Kidney capillary endothelial cell (primary cell): ENCODE measurements around the gene PHOX2A.
A peak's percentile ranks its signal among the peaks of the same experiment; 100 is the strongest.

Experiments
- DNase-seq: peaks from one replicate; pipeline ENCODE4 v3.0.0-alpha.2; 2018; ENCODE audit warnings: low spot score

PHOX2A gene

DNA sequence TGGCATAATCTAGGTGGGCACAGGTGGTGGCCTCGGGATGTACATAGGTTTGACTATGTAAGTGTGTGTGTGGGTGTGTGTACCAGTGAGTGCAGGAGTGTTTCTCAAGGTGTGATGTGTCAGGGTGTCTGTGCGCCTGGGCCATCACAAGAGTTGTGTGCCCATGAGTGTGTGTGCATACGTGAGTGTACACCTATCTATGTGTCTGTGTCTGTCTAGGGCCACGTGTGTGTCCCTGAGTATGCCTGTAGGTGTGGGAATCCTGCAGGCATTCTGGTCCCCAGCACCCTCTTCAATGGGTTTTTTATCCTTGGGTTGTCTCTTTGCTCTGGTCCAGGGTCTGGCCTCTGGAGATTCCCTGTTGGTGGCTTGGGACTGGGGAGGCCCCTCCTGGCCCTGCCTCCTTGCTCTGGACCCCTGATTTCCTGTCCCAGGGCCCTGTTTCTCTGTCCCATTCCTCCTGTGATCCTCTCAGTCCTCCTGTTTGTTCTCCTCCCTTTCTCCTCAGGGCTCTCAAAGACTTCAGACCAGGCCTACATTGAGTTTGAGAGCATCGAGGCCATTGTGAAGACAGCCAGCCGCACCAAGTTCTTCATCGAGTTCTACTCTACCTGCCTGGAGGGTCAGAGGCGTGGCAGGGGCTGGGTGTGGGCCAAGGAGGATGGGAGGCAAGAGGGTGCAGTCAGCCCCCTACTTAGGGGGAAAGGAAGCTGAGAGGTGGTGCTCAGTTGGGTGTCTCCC, 10.0 kb downstream of the PHOX2A start:
- no peak for DNase-seq

DNA sequence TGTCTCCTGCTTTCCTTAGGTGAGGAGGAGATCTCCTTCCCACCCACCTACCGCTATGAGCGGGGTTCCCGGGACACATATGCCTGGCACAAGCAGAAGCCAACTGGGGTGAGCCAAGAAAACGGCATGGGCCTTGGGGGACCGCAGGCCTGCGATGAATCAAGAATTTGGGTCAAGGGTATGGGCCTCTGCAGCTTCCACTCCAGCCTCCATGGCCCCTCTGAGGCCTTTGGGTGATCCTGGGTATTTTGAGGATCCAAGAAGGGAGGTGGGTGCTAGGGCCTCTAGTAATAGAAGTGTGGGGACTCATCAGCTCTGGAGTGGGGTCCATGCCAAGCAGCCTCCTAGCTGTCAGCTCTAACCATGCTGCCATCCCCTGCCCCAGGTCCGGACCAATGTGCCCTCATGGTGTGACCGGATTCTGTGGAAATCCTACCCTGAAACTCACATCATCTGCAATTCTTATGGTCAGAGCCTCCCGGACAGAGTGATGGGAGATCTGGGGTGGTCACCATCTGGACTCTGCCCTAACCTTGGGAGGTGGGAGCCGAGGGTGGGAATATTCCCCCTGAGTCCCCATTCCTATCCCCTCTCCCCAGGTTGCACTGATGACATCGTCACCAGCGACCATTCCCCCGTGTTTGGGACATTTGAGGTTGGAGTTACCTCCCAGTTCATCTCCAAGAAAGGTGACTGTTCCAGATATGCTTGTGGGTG, 10.8 kb downstream of the PHOX2A start:
- no peak for DNase-seq

DNA sequence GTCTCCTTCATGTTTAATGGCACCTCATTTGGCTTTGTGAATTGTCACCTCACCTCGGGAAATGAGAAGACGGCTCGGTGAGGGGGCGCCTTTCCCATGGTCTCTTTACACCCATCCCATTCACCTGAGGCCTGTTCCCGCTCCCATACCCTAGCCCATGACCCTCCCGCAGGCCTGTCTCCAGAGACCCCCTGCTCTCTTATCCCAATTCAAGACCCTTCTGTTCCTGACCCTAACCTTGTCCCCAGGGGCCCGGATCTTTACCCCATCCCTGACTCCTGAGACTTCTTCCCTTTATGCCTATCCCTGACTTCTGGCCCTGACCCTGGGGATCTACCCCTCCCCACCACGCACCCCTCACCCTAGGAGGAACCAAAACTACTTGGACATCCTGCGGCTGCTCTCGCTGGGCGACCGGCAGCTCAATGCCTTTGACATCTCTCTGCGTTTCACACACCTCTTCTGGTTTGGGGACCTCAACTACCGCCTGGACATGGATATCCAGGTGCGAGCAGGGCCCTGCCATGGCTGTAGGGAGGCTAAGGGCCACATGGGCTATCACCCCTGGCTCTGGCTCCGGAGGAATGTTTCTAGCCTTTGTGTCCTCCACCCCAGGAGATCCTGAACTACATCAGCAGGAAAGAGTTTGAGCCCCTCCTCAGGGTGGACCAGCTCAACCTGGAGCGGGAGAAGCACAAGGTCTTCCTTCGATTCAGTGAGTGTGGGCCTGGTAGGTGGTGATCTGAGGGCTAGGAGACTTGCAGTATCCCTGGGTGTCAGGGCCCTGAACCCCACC, 11.5 kb downstream of the PHOX2A start:
- no peak for DNase-seq

DNA sequence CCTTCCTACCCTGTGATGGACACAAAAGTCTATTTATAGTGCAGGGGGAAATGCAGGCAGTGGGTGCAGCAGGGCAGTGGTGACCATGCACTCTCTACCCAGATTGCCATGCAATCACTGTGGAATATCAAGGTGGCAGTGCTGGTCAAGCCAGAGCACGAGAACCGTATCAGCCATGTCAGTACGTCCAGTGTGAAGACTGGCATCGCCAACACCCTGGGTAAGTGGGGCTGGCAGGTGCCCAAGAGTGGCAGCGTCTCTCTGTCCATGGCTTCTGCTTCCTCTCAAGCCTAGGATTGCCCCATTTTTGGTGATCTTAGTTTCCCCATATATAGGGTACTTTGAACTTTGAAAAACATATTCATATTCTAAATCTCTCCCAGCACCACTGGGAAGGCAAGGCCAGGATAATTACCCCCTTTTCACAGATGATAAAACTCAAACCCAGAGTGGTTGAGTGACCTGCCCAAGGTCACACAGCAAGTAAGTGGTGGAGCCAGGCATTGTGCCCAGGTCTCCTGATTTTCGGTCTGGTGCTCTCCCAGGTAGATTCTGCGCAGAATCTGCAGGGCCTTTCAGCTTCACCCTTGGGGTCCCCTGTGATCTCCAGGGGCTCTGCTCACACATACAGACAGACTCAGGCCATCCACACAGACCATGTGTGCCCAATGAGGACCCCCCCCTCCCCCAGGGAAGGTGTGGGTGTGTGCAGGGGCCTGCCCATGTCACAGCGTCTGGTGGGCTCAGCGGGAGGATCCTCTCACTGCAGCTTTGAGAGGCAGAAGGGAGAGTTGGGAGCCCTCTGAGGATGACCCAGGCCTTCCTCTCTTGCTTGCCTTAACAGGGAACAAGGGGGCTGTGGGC, 12.3 kb downstream of the PHOX2A start:
- no peak for DNase-seq

DNA sequence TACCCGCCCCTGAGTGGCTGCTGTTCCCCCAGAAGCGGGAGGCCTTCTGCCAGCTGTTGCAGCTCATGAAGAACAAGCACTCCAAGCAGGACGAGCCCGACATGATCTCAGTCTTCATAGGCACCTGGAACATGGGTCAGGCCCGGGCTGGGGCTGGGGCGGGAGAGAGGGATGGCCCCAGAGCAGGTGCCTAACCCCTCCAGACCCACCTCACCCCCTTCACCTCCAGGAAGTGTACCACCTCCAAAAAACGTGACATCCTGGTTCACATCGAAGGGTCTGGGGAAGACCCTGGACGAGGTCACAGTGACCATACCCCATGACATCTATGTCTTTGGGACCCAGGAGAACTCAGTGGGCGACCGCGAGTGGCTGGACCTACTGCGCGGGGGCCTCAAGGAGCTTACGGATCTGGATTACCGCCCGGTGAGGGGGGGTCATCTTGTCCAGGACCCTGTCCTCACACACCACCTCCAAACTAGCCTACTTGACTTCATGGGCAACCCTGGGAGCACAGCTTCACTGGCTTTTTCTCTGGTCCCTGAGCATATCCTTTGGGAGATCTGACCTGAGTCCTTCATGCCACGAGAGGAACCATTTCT, 13.1 kb downstream of the PHOX2A start:
- DNase-seq: no peak

DNA sequence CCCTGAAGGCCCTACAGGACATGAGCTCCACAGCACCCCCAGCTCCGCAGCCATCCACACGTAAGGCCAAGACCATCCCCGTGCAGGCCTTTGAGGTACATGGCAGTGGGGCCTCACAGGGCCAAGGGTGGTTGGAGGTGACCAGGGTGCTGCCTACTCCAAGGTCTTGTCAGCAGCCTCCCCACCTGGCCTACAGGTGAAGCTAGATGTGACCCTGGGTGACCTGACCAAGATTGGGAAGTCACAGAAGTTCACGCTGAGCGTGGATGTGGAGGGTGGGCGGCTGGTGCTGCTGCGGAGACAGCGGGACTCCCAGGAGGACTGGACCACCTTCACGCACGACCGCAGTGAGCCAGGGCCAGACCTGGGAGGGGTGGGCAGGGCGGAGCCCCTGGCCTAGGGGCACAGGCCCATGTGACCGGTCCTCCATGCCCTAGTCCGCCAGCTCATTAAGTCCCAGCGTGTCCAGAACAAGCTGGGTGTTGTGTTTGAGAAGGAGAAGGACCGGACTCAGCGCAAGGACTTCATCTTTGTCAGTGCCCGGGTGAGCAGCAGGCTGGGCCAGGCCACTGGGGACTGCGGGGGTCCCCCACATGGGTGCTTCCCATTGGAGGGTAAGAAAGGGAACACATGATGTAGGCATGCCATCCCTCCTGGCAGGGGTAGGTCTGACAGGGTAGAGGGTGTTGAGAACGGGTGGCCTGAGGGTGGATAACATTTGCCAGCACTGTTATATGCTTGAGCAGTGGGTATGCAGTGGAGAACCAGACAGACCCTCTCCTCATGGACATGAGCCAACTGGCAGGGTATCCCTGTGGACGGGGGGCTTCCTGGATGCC, 13.8 kb downstream of the PHOX2A start:
- DNase-seq: no peak

DNA sequence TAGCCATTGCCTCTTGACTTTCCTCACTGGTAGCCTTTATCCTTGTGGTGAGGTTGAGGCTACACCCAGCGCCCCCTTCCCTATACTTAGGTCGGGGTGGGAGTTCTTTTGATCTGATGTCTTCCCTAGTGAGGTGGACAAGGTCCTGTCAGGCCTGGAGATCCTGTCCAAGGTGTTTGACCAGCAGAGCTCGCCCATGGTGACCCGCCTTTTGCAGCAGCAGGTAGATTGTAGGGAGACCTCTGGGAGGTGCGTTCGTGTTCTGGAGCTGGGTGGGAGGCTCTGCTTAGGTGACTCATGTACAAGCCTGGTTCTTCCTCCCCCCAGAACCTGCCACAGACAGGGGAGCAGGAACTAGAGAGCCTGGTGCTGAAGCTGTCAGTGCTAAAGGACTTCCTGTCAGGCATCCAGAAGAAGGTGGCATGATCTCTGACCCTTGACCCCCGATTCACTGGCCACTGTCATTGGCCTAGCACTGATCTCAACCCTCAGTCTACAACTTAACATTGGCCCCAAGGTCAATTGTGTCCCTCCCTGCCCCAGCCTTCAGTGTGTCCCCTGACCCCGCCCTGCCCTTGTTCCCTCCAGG, 14.5 kb downstream of the PHOX2A start:
- no peak for DNase-seq

DNA sequence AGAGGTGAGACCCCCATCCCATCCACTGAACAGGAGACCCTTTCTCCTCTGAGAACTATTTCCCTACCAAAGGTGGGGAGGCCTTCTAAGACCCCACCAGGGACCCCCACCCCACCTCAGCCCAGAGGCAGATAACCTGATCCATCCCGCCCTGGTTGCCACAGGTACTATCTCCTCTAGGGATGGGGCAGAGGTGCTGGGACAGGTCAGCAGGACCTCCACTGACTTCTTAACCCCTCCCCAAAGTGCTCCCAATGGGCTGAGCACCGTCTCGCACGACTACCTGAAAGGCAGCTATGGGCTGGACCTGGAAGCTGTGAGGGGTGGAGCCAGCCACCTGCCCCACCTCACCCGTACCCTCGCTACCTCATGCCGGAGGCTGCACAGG, 15.1 kb downstream of the PHOX2A start:
- no peak for DNase-seq

DNA sequence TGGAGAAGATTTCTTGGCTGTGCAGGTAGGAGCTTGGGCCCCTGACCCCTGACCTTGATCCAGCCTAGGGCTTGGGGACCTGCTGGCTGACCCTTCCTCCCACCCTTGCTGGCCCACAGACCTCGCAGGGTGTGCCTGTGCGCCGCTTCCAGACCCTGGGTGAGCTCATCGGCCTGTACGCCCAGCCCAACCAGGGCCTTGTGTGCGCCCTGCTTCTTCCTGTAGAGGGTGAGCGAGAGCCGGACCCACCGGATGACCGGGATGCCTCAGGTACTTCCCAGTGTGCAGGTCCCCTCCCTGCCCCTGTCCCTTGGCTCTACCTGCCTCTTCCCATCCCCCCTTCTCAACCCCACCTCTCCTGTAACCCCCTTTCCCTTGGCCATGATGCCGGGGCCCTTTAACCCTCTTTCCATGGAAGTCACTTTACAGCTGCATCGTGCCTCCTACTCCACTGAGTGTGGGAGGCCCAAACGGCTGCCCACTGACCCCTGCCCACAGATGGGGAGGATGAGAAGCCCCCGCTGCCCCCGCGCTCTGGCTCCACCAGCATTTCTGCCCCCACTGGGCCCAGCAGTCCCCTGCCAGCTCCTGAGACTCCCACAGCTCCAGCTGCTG, 15.6 kb downstream of the PHOX2A start:
- DNase-seq: no peak

DNA sequence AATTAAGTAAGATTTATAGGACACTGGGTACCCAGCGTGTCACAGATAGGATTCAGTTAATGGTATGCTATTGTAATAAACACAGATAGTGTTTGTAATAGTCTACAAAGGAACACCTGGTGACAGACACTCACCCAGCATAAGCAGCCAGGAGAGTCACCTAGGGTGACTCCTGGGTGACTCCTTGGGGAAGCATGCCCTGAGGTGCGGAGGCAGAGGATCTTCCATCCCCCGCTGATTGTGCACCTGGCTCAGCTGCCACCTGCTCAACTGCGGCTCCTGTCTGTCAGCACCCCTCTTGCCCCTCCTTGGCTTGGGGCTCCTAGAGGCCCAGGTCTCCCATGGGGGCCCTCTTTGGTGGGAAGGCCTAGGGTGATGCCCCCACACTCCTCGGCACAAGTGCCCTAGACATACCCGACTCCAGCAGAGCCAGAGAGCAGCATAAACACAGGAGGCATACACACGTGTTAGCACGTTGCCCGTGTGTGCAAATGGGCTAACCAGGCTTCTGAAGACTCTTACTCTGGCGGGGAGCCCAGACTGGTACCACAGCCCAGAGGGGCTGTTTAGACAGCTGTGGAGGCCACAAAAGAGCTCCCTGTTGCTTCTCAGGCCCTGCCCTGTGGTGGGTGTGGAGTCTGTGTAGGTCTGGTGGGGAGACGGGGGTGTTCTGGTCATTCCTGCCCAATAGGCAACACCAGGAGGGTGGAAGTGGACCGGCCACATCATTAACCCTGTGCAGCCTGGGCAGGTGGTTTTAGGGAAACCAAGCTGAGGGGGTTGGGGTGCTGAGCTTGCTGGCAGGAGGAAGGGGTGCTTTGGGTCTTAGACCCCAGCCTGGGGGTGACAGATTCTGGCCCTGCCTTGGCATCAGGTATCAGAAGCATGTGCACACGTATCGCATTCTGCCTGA, 16.4 kb downstream of the PHOX2A start:
- DNase-seq: no peak

DNA sequence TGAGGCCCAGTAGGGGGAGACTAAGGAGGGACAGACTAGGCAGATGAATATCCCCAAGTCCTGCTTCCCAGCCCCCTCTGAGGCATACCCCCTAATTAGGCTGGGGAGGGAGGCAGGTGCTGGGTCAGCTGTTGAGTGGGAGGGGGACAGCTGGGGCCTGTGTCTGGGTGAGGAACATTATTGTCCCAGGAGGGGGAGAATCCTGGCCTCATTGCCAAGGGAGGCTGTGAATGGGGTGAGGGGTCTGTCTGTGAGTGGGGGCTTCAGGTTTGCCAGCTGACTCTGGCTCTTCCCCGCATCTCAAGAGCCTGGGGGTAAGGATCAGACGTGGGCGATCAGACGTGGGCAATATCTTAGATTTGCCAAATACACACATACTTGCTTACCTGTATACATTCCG, 17.3 kb downstream of the PHOX2A start:
- no peak for DNase-seq

DNA sequence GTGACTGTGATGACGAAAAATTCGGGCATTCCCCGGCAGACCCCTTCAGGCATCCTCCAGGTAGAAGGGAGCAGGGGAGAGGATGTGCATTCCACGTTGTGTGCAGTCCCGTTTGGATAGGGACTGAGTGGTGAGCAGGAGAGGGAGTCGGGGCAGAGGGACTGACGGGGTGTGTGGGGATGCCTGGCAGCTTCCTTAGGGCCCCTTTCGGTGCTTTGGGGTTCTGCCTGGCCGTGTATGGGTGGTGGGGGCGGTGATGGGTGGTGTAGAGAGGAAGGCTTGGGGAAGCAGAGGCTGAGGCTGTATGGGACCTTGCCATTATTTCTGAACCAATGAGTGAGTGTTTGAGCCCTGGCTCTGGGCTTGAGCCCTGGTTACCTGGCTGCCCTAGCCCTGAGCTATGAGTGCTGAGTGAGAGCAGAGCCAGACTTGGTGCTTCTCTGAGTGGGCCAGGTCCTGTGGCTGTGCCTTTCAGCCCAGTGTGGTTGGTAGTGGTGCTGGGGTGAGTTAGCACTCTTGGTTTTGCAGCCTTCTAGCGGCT, 18.5 kb downstream of the PHOX2A start:
- DNase-seq: no peak

DNA sequence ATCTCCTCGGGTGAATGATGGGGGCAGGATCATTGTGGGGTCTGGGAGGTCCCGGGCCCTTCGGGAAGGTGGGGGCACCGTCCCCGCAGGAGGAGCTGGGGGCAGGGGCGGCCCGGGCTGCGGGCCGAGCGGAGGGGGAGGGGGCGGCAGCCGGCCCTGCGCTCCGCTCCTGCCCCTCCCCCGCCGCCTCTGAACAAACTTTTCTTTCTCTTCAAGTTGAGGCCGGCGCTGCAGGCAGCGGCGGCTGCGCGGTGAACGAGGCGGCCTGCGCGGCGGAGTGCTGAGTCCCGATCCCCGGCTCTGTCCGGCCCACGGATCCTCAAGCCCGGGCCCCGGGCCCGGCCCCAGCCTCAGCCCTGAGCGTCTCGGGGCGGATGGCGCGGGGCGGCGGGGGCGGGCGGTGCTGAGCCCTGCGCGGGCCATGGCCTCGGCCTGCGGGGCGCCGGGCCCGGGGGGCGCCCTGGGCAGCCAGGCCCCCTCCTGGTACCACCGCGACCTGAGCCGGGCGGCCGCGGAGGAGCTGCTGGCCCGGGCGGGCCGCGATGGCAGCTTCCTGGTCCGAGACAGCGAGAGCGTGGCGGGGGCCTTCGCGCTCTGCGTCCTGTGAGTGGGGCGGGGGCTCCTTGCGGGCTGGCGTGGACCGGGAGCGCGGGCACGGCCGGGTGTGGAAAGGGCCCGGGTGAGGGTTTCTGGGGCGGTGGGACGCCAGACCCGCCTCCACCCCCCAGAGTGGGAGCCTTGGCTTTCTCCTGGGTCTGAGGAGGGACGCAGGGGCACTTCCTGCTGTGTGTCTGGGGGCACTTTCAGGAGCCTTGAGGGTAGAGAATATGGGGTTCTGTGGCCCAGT, 19.2 kb downstream of the PHOX2A start, which contains the start of gene INPPL1:
Gene INPPL1, plus strand, starts transcription at position 204 of the 847 bp plus-strand sequence. Its CDS starts 218 bp downstream, at position 422.
- DNase-seq: no peak

DNA sequence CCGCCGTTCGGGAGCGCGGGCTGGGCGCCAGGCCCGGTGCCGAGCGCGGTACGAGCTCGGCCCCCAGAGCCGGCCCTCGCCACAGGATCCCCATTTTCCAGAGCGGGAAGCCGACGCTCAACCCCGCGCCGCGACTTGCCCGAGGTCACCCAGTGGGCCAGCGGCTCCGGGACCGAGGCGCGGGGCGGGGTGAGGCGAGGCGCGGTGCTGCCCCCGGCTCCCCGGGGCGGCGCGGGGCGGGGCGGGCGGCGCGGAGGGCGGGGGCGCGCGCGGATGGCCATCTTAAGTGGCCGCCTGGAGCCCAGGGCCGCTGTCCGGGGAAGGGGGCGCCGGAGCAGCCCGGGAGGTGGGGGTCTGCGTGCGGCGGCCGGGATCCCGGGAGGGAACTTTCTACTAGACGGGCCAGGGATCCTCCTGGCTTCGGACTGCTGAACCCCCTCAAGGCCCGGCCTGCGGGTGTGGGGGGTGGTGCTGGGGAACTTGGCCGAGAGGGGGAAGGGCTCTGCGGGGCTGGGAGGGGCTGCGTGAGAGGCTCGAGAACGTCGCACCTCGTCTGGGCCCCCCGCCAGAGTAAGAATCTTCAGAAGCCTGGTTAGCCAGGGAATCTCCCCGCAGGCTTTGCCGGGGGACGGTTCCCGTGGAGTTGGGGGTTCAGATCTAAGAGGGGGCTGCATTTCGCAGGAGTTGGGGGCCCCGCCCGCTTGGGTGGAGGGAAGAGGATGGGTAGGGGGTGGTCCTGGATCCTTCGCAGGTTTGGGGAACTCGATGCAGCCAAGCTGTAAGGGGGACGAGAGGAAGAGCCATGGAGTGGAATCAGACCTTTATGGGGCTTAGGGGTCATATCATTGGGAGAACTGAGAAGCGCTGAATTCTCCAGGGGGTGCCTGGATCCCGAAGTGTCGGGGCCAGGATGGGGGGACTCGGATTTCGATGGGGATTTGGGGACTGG, 20.1 kb downstream of the PHOX2A start:
- no peak for DNase-seq

DNA sequence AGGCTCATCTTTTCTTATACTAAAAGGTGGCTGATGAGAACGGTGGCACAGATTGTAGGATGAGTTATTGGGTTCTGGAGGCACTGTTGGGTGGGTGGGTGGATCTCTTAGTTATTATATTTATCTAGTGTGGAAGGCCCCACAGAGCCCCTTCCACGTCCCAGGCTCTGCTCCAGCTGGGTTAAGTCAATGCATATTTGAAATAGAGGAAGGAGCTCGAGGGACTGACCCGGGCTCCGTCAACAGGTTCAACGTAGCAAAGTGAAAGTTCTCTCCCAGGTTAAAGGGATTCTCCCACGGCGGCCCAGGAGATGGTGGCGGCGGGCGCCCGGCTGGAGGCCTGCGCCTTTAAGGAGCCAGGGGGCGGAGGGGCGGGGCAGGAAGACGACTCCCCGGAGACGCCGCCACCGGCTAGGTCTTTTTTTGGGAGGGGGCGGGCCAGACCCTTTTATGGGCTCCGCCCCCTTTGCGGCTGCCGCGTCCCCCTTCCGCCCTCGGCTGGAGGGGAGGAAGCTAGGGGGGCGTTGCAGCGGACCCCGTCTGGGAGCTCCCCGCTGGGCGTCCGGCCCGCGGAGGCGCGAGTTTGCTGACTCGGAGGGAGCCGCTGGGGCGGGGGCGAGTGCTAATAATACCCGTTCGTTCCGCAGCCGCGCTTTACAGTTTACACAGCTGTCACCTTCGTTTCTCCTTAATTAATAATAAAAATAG, 20.9 kb downstream of the PHOX2A start:
- peak; percentile 87 for DNase-seq
